Endothelial cell of umbilical vein (primary cell): ENCODE measurements around the gene LTO1. TPM values are rescaled to one million over a fixed set of nuclear protein-coding genes. Genes with fewer than 3 reads are reported as not detected.

Experiments
- BruUV-seq: library from RNA; stranded (reverse); fragments of 400-500 nt; replicated peaks from 2 replicates; lab custom pipeline; 2021; lab: Mats Ljungman, UMichigan
- CTCF ChIA-PET: fragments of 300-600, 350-600 bp; sonication (Branson Sonifier 250); formaldehyde crosslinking; loops from one replicate; lab custom pipeline; 2021; ENCODE audit warnings: antibody characterized with exemption, inconsistent platforms; lab: Charles Lee
- POLR2A ChIA-PET: fragments of 300-600, 350-600 bp; sonication (Branson Sonifier 250); formaldehyde crosslinking; loops from one replicate; lab custom pipeline; 2021; ENCODE audit warnings: antibody characterized with exemption, inconsistent platforms; lab: Charles Lee
- DNase-seq: peaks from one replicate; pipeline ENCODE4 v3.0.0-alpha.2; 2011; ENCODE audit warnings: low read depth, low spot score
- FAIRE-seq: peaks from 2 replicates; lab custom pipeline; 2011; peaks lifted over from hg19 to GRCh38; lab: Jason Lieb, UNC
- H2AFZ ChIP-seq: 2 replicates; pipeline ENCODE4 v1.6.0; 2012; ENCODE audit warnings: low read depth, low read length, control low read depth, inconsistent platforms
- H3K27ac ChIP-seq: 2 replicates; pipeline ENCODE4 v1.5.1; 2011; ENCODE audit warnings: low read depth, mild to moderate bottlenecking, control low read depth, low read length, moderate library complexity; ENCODE audit not compliant: insufficient read depth
- H3K27me3 ChIP-seq, 2 experiments: 2 replicates each; pipeline versions ENCODE4 v1.6.0 to v1.6.1; 2011; ENCODE audit warnings: low read length in 2 of 2, mixed read lengths in 1 of 2; ENCODE audit not compliant: control insufficient read depth in 2 of 2, insufficient read depth in 2 of 2
- H3K36me3 ChIP-seq, 2 experiments: 2 replicates in 1 of 2; 3 replicates in 1 of 2; pipeline ENCODE4 v1.5.1; 2011; ENCODE audit warnings: low read length in 2 of 2, mild to moderate bottlenecking in 1 of 2, moderate library complexity in 1 of 2; ENCODE audit not compliant: control insufficient read depth in 2 of 2, insufficient read depth in 2 of 2; ENCODE audit errors: extremely low read depth in 1 of 2
- H3K4me1 ChIP-seq: 3 replicates; pipeline ENCODE4 v1.5.1; 2011; ENCODE audit warnings: mild to moderate bottlenecking, low read length; ENCODE audit not compliant: control insufficient read depth, insufficient read depth; ENCODE audit errors: extremely low read depth
- H3K4me2 ChIP-seq: 2 replicates; pipeline ENCODE4 v1.6.1; 2011; ENCODE audit warnings: low read length, control low read depth, mixed read lengths; ENCODE audit not compliant: insufficient read depth
- H3K4me3 ChIP-seq, 3 experiments: fragments of 200-600 bp in 1 of 3; sonication (generic), shearing (Covaris generic) in 1 of 3; replicated peaks in 1 of 3; 2 replicates each; pipeline ENCODE4 v1.5.1; 2011 to 2016; ENCODE audit warnings: control low read depth in 3 of 3, low read length in 3 of 3, mild to moderate bottlenecking in 2 of 3, inconsistent platforms in 1 of 3, low read depth in 1 of 3, moderate library complexity in 1 of 3; ENCODE audit not compliant: insufficient read depth in 1 of 3
- H3K79me2 ChIP-seq: 2 replicates; pipeline ENCODE4 v1.6.0; 2012; ENCODE audit warnings: low read length, inconsistent platforms; ENCODE audit not compliant: control insufficient read depth, insufficient read depth
- H3K9ac ChIP-seq: replicated peaks from 2 replicates; pipeline ENCODE3; 2011; ENCODE audit warnings: low read length, control low read depth; ENCODE audit not compliant: insufficient read depth; ENCODE audit errors: extremely low read depth
- H3K9me1 ChIP-seq: replicated peaks from 3 replicates; pipeline ENCODE4 v1.6.0; 2011; ENCODE audit warnings: mild to moderate bottlenecking, low read length; ENCODE audit not compliant: control insufficient read depth, insufficient read depth; ENCODE audit errors: extremely low read depth
- H3K9me3 ChIP-seq: replicated peaks from 2 replicates; pipeline ENCODE4 v1.5.1; 2012; ENCODE audit warnings: low read length, inconsistent platforms; ENCODE audit not compliant: control insufficient read depth, insufficient read depth
- H4K20me1 ChIP-seq: replicated peaks from 2 replicates; pipeline ENCODE3; 2011; ENCODE audit warnings: mild to moderate bottlenecking, low read length; ENCODE audit not compliant: control insufficient read depth, insufficient read depth; ENCODE audit errors: extremely low read depth
- CTCF ChIP-seq, 2 donors: IDR thresholded peaks; 1 replicate in 1 of 2; 2 replicates in 1 of 2; pipeline ENCODE4 v1.5.1; 2011; ENCODE audit warnings: low read length in 2 of 2, mild to moderate bottlenecking in 2 of 2, moderate library complexity in 2 of 2, control low read depth in 1 of 2, inconsistent platforms in 1 of 2, low read depth in 1 of 2; ENCODE audit not compliant: insufficient read depth in 1 of 2; ENCODE audit errors: extremely low read depth in 1 of 2
- EZH2 ChIP-seq: IDR thresholded peaks from 2 replicates; pipeline ENCODE4 v1.6.1; 2012; ENCODE audit warnings: borderline replicate concordance, low read depth, mild to moderate bottlenecking, moderate library complexity, low read length, inconsistent platforms; ENCODE audit not compliant: severe bottlenecking
- JUN ChIP-seq: IDR thresholded peaks from 2 replicates; pipeline ENCODE4 v1.6.1; 2011; ENCODE audit warnings: borderline replicate concordance, low read depth; ENCODE audit not compliant: insufficient read length, insufficient read depth
- MYC ChIP-seq: IDR thresholded peaks from one replicate; pipeline ENCODE4 v1.6.1; 2011; ENCODE audit warnings: mild to moderate bottlenecking, low read depth, low read length
- POLR2A ChIP-seq: IDR thresholded peaks from 2 replicates; pipeline ENCODE4 v1.6.1; 2012; ENCODE audit warnings: low read depth, mild to moderate bottlenecking, control low read depth, low read length
- POLR2AphosphoS5 ChIP-seq: IDR thresholded peaks from 2 replicates; pipeline ENCODE4 v1.6.1; 2012; ENCODE audit warnings: low read depth, mild to moderate bottlenecking, control low read depth, low read length, moderate library complexity; ENCODE audit not compliant: insufficient read depth
- dilution Hi-C: fragments of 300-500 bp; cut with MboI; formaldehyde crosslinking; loops from one replicate; pipeline ENCODE4 v1.15.0; 2019; ENCODE audit warnings: low sequenced_read_pairs; ENCODE audit not compliant: extremely low pct_ligation_motif_present
- intact Hi-C: fragments of 100-400 bp; cut with micrococcal nuclease; formaldehyde crosslinking; loops from one replicate; pipeline ENCODE4 v1.10.0; 2022
- polyA plus RNA-seq, 4 experiments: library from polyadenylated mRNA; depleted of rRNA in 3 of 4; stranded (reverse) in 3 of 4; unstranded in 1 of 4; fragments of >200 nt; gene quantifications; 2 replicates each; pipeline versions ENCODE4 v1.2.1 to v1.2.3, GENCODE V29; 2011 to 2012; ENCODE audit warnings: missing spikeins in 1 of 4
- total RNA-seq: library from RNA; stranded (reverse); gene quantifications from 2 replicates; pipeline ENCODE4 v1.2.3, GENCODE V29; 2021

Gene LTO1
- total and polyA plus RNA-seq, 2 donors (not counting 3 experiments of a cell fraction or from before 2014, with no cell fraction given), result 26.8 to 30.9 TPM

GRCh38 chr11:69618237-69618636 lies 56.9 kb downstream of the LTO1 start:
- intact Hi-C loops (no loop called here), dilution Hi-C loops (no loop called here)
- H4K20me1 ChIP-seq, result no peaks in the 10 kb centered on the region
- FAIRE-seq (no peak), DNase-seq (no peak)
- TF ChIP-seq CTCF (IDR thresholded peaks at IDR 0.05; ENCODE audit: extremely low read depth in 1 of 2, insufficient read depth in 1 of 2, low read depth in 1 of 2, low read length in 2 of 2) (no peak), POLR2A (no peak), JUN (no peak), POLR2AphosphoS5 (no peak), EZH2 (no peak), MYC (no peak)
- H3K4me2 ChIP-seq, result no peak overlapping the region
- ChIA-PET POLR2A (no interaction called here), CTCF (interaction anchor here (1.1 kb wide), 1 partner anchor 11 kb away, joined by 3 read pairs; no protein-coding TSS in a partner anchor)
- H3K4me1 ChIP-seq, result no peaks in the 10 kb centered on the region
- H3K4me3 ChIP-seq, result no peak overlapping the region
- no TSS peak for BruUV-seq
- H3K27ac ChIP-seq, result no peak overlapping the region
- no peak overlapping the region for H3K9ac ChIP-seq
- no peaks in the 10 kb centered on the region for H3K9me1 ChIP-seq
- H3K9me3 ChIP-seq, result no peaks in the 10 kb centered on the region
- no peaks in the 10 kb centered on the region for H3K36me3 ChIP-seq
- H3K79me2 ChIP-seq, result no peaks in the 10 kb centered on the region
- H3K27me3 ChIP-seq, result peaks cover 3 to 4% of the 10 kb centered on the region in 2 experiments
- H2AFZ ChIP-seq, result no peak overlapping the region

DNA sequence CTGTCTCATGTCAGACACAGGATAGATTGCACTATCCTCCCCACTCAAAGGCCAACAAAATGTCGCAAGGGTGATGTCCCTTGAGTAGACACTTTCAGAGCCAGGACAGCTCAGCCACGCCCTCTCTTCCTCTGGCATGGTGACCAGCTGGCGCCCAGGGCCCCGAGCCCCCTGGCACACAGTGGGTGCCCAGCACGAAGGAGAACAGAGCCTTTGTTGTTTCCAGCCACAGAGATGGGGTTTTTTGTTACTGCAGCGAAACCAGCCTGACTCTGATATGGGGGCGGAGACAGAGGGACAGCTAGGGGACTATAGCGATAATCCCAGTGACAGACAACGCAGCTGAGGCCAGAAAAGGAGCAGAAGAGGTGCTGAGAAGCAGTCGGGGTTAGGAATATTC lies 57.5 kb downstream of the LTO1 start:
- dilution Hi-C loops, result no loop called here
- Histone ChIP-seq H3K9ac (no peak overlapping the region), H3K36me3 (no peaks in the 10 kb centered on the region), H4K20me1 (no peaks in the 10 kb centered on the region), H3K27ac (no peak overlapping the region), H3K27me3 (peaks cover 3 to 4% of the 10 kb centered on the region in 2 experiments), H3K4me1 (no peaks in the 10 kb centered on the region), H3K9me1 (no peaks in the 10 kb centered on the region), H3K9me3 (no peaks in the 10 kb centered on the region), H3K4me2 (no peak overlapping the region), H3K79me2 (no peaks in the 10 kb centered on the region), H3K4me3 (no peak overlapping the region), H2AFZ (no peak overlapping the region)
- no peak for TF ChIP-seq EZH2
- TF ChIP-seq POLR2A, result no peak
- ChIA-PET CTCF (no interaction called here), POLR2A (no interaction called here)
- intact Hi-C loops, result no loop called here
- BruUV-seq, result no TSS peak
- DNase-seq (no peak), FAIRE-seq (no peak)
